GM19238 (cell line): ENCODE results near the gene TMEM131.
"Not testable (repeated sequence)": the region's sequence is repeated elsewhere in the genome, so short reads cannot be mapped to it uniquely, and the experiment has no call there.

Experiments
- DNase-seq: peaks from one replicate; pipeline ENCODE4 v3.0.0; 2011; ENCODE audit warnings: low spot score; ENCODE audit not compliant: insufficient read length

Gene TMEM131

DNA sequence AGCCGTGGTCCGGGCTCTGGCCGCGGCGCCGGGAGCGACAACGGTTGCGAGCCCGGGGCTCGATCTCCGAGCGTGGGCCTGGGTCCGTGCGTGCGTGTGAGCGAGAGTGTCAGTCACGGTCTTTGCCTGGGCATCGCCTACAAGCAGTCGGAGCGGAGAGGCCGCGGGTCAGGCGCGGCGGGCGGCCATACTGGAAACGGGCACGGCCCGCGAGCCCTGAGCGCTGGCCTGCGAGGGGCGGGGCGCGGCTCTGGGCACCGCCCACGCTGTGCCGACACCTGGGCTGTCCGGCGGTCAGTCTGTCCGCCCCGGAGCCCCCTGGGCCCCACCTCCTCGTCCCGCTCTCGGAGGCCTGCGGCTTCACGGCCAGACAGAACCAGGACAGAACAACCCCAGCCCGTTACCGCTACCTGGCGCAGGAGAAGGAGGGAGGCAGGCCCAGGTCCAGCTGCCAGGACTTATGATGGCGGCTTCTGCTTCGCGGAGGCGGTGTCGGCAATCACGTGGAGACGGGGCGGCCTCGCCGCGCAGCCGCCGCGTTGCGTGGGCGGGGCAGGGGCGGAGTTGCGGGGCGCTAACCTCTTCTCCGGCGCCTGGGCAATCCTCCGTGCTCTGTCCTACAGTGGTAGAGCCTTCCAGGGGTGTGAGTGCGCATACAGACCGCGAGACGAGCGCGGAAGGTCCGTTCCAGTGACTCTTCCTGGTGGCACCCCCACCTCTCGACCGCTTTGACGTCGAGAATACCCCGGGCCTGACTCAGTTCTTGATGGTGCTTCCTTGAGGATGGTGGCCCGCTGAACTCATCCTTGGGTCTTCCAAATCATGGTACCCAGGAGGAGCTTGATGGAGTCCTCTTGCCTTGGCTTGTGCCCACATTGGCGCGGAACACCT lies at the start of gene TMEM131:
TMEM131 (minus strand) TSS at position 215 of the 891 bp plus-strand sequence. CDS start 286 bp downstream, outside the sequence.
- peak; percentile 93 for DNase-seq

DNA sequence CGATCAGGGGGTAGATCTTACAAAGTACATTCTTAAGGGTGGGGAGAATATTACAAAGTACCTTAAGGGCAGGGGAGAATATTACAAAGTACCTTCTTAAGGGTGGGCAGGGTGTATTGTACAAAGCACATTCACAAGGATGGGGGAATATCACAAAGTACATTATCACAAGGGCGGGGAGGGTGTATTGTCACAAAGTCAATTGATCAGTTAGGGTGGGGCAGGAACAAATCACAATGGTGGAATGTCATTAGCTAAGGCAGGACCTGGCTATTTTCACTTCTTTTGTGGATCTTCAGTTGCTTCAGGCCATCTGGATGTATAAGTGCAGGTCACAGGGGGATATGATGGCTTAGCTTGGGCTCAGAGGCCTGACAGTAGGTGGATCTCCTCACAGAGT lies 49.0 kb upstream of the TMEM131 start:
- not testable (repeated sequence) for DNase-seq

DNA sequence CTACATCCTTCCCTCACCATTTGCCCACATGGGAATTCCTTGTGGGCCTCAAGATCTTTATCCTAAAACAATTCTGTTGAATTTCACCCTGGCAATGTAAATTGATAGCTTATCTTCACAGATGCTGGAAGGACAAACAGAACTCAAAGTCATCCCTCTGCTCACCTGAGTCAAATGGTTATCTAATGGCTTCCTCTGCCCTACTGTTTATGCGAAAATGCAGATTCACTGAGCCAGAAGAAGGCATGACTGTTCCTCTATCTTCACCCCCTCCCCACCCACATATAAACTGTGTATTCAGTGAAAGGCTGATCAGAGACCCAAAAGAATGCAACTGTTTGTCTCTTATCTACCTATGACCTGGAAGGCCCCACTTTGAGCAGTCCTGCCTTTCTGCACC lies 47.4 kb upstream of the TMEM131 start:
- DNase-seq = no peak

DNA sequence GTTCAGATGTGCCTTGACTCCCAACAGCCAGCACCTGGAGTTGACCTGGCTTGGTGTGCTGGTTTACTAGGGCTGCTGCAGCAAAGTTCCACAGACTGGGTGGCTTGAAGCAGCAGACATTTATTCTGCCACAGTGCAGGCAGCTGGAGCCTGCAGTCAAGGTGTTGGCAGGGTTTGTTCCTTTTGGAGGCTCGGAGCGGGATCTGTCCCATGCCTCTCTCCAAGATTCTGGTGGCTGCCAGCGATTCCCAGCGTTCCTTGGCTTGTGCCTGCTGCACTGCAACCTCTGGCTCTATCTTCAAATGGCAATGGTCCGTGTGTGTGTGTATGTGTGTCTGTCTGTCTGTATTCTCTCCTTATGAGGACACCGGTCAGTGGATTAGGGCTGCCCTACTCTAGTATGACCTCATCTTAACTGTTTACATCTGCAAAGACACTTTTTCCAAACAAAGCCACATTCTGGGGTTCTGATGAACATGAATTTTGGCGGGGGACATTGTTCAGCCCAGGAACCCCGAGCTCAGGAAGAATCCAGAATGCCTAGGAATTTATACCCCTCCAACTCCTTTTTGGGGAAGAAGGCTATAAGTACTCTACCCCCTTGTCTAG lies 44.7 kb upstream of the TMEM131 start:
- no peak for DNase-seq

GRCh38 chr2:98039085-98039756 lies 43.5 kb upstream of the TMEM131 start:
- no peak for DNase-seq

DNA sequence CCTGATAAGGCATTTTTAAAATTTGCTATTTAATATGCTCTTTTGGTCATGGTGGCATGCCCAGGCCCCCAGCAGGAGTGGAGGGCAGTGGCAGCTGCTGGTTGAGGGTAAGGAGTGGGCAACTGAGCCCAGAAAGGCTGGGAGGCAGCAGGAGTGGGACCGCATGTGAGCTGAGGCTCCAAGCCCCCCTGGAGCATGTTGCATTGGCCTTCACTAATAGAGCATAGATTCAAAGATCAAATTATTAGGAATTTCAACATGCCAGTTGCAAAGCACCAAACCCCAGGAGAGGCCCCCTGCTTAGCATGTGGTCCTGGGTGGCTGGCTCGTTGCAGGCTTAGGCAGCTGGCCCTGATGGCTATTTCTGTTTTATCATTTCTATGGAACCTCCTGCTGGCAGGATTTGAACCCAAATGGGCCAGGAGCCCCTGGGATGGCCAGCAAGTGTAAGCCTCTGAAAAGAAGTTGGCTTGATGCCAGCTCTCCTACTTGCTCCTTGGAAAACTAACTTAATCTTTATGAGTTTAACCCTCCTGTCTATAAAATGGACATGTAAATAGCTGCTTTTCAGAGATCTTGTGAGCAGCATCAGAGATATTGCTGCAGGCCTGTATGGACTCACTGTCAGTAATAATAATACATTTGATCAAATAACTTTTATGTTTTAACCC lies 42.1 kb upstream of the TMEM131 start:
- no peak for DNase-seq

DNA sequence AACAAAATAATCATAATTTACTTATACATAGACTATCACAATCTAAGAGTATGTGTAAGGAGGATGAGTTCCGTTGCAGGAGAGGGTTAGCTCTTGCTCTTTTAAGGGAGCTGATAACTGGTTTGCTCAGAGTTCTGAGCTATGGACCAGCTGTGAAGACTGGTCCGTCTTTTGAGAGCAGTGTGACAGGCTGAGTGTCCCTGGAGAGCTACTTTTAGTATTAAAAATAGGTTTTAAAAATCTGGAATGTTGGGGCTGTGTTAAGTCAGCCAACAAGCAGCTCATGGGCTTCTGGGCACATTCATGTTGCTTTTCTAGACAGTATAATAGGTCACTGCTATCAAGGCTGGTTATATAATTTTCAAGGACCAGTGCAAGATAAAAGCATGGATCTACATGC lies 41.5 kb upstream of the TMEM131 start:
- no peak for DNase-seq

GRCh38 chr2:98036349-98037000 lies 40.7 kb upstream of the TMEM131 start:
- DNase-seq = no peak

GRCh38 chr2:98034745-98035144 lies 39.0 kb upstream of the TMEM131 start:
- no peak for DNase-seq

GRCh38 chr2:98032086-98032485 lies 36.3 kb upstream of the TMEM131 start:
- no peak for DNase-seq

GRCh38 chr2:98029718-98030222 lies 34.0 kb upstream of the TMEM131 start:
- no peak for DNase-seq

DNA sequence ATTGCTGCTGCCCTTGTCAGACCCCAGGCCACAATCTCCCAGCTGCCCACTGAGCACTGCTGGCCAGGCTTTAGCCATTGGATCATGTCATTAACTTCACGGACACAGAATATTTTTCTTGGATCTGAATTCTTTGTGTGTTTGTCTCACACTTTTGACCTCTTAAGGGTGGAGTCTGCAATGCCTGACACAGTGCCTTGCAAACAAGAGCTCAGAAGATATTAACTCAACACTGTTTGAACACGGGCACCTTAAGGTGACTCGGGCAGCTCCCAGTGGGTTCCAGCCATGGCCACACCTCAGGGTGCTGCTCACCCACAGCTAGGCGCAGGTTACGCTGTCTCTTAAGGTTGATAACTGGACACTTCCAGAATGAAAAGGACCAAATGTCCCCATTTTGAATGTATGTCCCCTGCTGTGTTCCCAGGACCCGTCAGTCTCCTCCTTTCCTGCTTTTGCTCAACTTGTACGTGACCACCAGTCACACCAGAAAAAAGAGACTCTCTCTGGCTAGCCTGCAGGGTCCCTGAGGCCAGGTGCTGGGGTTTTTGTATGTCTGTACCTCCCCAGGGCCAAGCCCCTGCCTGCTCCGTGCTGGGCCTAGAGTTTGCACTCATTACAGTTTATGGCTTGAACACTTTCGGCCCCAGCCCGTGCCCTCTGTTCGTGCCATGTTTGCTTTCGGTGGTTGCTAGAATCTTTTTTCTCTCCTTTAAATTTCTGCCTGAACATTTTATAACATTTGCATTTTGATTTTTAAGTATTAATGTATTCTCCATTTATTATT lies 33.4 kb upstream of the TMEM131 start:
- DNase-seq = no peak

DNA sequence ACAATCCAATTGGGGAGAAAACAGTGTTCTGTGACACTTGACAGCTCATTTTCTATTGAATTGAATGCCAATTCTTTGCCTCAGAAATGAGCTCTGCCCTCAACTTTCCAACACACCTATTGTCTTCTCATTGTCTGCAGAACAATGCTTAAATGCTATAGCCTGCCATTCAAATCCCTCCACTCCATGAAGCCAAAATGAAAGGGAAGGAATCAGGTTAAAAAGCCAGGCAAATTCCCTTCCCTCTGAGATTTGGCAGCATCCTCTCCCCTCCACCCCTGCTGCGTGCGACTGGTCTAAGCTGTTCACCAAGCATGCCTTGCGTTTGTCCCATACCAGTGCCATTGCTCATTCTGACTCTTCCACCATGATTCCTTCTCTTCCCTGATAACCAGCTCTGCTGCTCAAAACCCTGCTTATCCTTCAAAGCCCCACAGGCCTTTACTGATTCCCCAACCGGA lies 32.4 kb upstream of the TMEM131 start:
- DNase-seq = no peak

GRCh38 chr2:98027538-98027937 lies 31.8 kb upstream of the TMEM131 start:
- DNase-seq = no peak

- peak; percentile 56 for DNase-seq
Observed at GRCh38 chr2:98026927-98027522, 31.3 kb upstream of the TMEM131 start.

DNA sequence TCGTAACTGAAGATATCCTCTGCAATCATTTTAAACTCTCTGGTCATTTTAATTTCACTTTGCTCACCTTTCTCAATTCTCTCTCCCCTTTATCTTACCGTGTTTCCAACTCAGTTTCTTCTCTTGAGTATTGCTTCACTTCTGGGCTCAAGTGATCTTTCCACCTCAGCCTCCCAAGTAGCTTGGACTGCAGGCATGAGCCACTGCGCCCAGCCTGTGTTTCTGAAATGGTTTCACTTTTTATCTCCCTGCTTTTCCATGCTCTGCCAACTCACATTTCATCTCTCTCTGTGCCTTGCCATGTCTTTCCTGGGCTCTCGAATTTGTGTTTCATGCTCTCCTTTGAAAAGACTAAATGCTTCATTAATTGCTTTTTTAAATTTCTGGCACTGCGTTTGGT lies 30.5 kb upstream of the TMEM131 start:
- DNase-seq = no peak

DNA sequence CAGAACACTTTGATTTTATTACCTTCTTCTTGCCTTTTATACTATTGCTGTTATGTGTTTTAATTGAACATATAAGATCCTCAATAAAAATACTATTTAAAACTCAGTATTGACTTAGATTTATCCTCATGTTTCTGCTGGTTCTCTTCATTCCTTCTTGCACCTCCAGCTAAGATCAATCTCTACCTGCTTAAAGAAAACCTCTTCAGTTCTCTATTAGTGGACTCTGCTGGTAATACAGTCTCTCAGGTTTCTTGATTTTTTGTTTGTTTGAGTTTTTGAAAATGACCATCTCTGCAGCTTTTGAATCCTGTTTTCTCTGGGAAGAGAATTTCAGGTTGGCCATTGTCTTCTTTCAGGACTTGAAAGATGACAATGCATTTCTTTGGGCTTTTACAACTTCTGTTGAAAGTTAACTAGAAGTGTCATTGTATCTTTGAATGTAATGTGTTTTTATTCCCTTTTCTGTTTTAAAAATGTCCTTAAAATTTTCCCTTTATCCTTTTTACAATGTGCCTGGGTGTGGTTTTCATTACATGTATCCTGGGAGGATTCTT lies 29.8 kb upstream of the TMEM131 start:
- no peak for DNase-seq

DNA sequence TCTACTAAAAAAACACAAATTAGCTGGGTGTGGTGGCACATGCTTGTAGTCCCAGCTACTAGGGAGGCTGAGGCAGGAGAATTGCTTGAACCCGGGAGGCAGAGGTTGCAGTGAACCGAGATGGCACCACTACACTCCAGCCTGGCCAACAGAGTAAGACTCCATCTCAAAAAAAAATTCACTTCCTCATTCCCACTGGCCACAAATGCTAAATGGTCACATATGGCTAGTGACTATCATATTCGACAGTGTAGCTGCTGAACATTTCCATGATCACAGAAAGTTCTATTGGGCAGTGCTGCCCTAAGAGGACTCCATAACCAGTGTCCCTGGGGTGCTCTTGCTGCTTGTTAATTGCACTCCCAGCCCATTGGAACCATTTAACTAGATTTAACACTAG lies 26.3 kb upstream of the TMEM131 start:
- DNase-seq = not testable (repeated sequence)

DNA sequence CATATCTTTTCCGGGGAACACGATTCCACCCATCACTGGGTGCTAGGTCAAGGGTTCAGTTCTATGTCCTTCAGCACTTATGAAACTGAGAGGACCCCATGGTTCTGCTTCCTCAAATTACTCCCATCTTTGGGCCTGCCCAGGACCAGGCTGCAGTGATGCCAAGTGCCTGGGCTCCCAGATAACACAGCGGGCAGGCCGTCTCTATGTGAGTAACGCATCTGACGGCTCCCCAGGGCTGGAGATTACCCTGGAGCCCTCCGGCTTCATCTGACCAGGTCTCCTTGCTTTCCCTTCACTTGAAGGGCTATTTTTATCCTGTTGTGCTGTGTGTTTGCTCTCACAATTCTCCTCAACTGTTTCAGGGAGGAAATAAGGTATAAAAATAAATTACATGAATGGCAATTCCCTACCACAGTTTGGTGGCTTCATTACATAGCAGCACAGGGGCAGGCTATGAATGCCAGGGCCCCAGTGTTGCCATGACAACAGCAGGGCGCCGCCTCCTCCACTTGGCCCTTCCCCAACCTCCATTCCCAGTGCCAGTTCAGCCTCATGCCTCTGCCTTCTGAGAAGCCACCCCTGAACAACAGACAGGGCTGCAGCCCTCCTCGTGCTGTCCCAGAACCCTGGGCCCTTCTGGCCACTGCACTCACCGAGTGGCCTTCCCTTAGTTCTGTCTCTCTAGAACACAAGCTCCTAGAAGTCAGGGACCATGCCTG lies 25.4 kb upstream of the TMEM131 start:
- DNase-seq = no peak
